OCI-LY3 (cell line): ENCODE data around the gene PLOD2.

ENCODE experiments used
- H2AFZ ChIP-seq: fragments of 200-600, 300-600 bp; shearing (Covaris generic); 2 replicates; pipeline ENCODE4 v1.6.0; 2014; ENCODE audit warnings: antibody characterized with exemption, low read depth, low read length
- H3K27ac ChIP-seq: fragments of 200-600, 300-600 bp; sonication (generic); 2 replicates; pipeline ENCODE4 v1.5.1; 2014; ENCODE audit warnings: mild to moderate bottlenecking, low read length, moderate library complexity, mixed read lengths
- H3K27me3 ChIP-seq: fragments of 200-600, 300-600 bp; sonication (generic); 2 replicates; pipeline ENCODE4 v1.6.1; 2014; ENCODE audit warnings: low read depth, low read length, mixed read lengths
- H3K36me3 ChIP-seq: fragments of 200-600, 300-600 bp; sonication (generic); replicated peaks from 2 replicates; pipeline ENCODE3; 2014; ENCODE audit warnings: low read depth, low read length, mixed read lengths
- H3K4me1 ChIP-seq: fragments of 300-600, 200-600 bp; sonication (generic); 2 replicates; pipeline ENCODE4 v1.6.1; 2014; ENCODE audit warnings: low read length, mixed read lengths
- H3K4me2 ChIP-seq: fragments of 200-600, 300-600 bp; sonication (generic); 2 replicates; pipeline ENCODE4 v1.6.1; 2014; ENCODE audit warnings: low read length, mixed read lengths
- H3K4me3 ChIP-seq: fragments of 300-600, 200-600 bp; sonication (generic); 2 replicates; pipeline ENCODE4 v1.5.1; 2014; ENCODE audit warnings: antibody characterized with exemption, mild to moderate bottlenecking, low read length, moderate library complexity
- H3K79me2 ChIP-seq: fragments of 300-600, 200-600 bp; shearing (Covaris generic); 2 replicates; pipeline ENCODE4 v1.6.1; 2014; ENCODE audit warnings: mild to moderate bottlenecking, low read length, mixed read lengths
- H3K9ac ChIP-seq: fragments of 300-600, 200-600 bp; shearing (Covaris generic); 2 replicates; pipeline ENCODE4 v1.6.0; 2014; ENCODE audit warnings: mild to moderate bottlenecking, low read length, moderate library complexity
- H3K9me3 ChIP-seq: fragments of 200-600, 300-600 bp; shearing (Covaris generic); 2 replicates; pipeline ENCODE4 v1.6.1; 2014; ENCODE audit warnings: low read length, mixed read lengths; ENCODE audit not compliant: insufficient read depth
- H4K20me1 ChIP-seq: fragments of 200-600, 300-600 bp; sonication (generic); 2 replicates; pipeline ENCODE4 v1.6.1; 2016; ENCODE audit warnings: low read length, mixed read lengths; ENCODE audit not compliant: insufficient read depth
- EZH2phosphoT487 ChIP-seq: fragments of 200-600 bp; shearing (Covaris generic); IDR thresholded peaks from 2 replicates; pipeline ENCODE4 v1.6.1; 2018; ENCODE audit warnings: antibody characterized with exemption, mixed run types, low read depth
- TF ChIP-seq, protein P1 (sequence below): fragments of 200-600, 300-600 bp; sonication (generic); IDR thresholded peaks from 2 replicates; pipeline ENCODE4 v1.5.1; 2014; ENCODE audit warnings: antibody characterized with exemption, low read length, low read depth

PLOD2 gene

DNA sequence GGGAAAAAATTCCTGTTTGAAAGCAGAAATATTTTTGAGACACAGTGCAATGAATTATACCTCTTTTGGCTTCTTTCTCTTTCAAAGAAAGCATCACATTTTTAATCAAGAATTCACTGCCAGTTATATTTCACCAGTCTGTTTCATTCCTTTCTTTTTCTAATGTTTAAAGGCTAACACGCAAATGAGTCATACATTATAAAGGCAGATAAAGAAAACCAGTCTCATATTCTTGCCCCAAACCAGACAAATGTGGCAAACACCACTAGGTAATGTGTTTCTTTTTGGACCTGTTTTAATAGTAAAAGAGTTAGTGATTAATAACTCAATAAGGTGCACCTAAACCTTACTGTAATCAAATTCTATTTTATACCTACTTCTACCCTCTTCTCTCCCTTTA, 83.8 kb downstream of the PLOD2 start:
- Histone ChIP-seq H3K36me3 (no peaks in the 10 kb centered on the region), H3K9ac (no peak overlapping the region), H3K4me3 (no peak overlapping the region), H3K4me2 (no peak overlapping the region), H4K20me1 (no peaks in the 10 kb centered on the region), H3K27me3 (no peaks in the 10 kb centered on the region), H2AFZ (no peak overlapping the region), H3K27ac (no peak overlapping the region), H3K4me1 (peaks cover 3% of the 10 kb centered on the region), H3K79me2 (no peaks in the 10 kb centered on the region), H3K9me3 (no peaks in the 10 kb centered on the region)
- TF ChIP-seq EZH2phosphoT487 = no peak
- TF ChIP-seq, protein P1, sequence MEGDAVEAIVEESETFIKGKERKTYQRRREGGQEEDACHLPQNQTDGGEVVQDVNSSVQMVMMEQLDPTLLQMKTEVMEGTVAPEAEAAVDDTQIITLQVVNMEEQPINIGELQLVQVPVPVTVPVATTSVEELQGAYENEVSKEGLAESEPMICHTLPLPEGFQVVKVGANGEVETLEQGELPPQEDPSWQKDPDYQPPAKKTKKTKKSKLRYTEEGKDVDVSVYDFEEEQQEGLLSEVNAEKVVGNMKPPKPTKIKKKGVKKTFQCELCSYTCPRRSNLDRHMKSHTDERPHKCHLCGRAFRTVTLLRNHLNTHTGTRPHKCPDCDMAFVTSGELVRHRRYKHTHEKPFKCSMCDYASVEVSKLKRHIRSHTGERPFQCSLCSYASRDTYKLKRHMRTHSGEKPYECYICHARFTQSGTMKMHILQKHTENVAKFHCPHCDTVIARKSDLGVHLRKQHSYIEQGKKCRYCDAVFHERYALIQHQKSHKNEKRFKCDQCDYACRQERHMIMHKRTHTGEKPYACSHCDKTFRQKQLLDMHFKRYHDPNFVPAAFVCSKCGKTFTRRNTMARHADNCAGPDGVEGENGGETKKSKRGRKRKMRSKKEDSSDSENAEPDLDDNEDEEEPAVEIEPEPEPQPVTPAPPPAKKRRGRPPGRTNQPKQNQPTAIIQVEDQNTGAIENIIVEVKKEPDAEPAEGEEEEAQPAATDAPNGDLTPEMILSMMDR = no peak

DNA sequence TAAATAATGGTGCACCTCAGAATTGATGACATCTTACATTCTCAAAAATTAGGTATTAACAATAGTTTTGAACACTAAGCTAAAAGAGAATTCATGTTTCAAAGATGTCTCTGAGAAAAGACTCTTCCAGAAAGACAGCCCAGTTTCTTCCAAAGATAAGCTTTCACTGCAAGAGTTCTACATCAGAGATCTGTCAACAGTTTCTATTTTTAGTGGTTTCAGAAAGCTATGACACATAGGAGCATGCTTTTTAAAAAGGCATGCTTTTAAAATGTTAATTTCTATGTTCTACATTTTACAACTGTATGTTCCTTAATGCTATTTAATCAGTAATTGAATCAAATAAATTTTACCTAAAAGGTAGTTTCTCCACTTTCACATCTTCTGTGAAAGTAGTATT, 88.2 kb downstream of the PLOD2 start:
- Histone ChIP-seq H3K9ac (no peak overlapping the region), H3K36me3 (no peaks in the 10 kb centered on the region), H3K79me2 (no peaks in the 10 kb centered on the region), H3K9me3 (no peaks in the 10 kb centered on the region), H3K4me2 (no peak overlapping the region), H3K4me1 (peaks cover 7% of the 10 kb centered on the region), H3K27ac (no peak overlapping the region), H3K27me3 (no peaks in the 10 kb centered on the region), H4K20me1 (no peaks in the 10 kb centered on the region), H3K4me3 (no peak overlapping the region), H2AFZ (no peak overlapping the region)
- no peak for TF ChIP-seq EZH2phosphoT487
- TF ChIP-seq, protein P1 = no peak

GRCh38 chr3:146072061-146072460, 88.9 kb downstream of the PLOD2 start:
- Histone ChIP-seq H3K9me3 (no peaks in the 10 kb centered on the region), H3K36me3 (no peaks in the 10 kb centered on the region), H4K20me1 (no peaks in the 10 kb centered on the region)

DNA sequence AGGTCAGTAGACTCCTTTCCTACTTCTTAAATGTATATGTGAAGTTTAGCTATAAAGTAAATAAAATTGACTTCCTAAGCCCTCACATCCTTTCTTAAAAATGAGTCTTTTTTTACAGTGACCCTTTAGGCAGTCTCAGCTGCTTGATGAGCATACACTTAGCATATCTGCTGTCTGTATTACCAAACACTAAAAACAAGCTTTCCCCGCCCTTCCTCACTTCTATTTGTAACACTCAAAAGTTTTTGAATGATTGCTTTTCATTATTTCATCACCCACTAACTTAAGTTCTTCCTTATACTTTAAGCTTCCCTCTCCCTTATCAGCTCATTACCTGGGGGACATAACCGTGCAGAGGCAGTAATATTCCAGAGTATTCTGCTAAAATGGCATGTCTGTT, 89.4 kb downstream of the PLOD2 start:
- TF ChIP-seq EZH2phosphoT487 = no peak
- TF ChIP-seq, protein P1 = no peak
- no peak overlapping the region for H3K9ac ChIP-seq
- H3K4me1 ChIP-seq = peaks cover 10% of the 10 kb centered on the region
- H2AFZ ChIP-seq = 0 out of 2 replicates have a peak overlapping the region, but pooled peaks have one; percentile 34
- H3K4me3 ChIP-seq = no peak overlapping the region
- H3K79me2 ChIP-seq = no peaks in the 10 kb centered on the region
- no peaks in the 10 kb centered on the region for H3K27me3 ChIP-seq
- H3K27ac ChIP-seq = no peak overlapping the region
- H4K20me1 ChIP-seq = no peaks in the 10 kb centered on the region
- H3K9me3 ChIP-seq = no peaks in the 10 kb centered on the region
- no peak overlapping the region for H3K4me2 ChIP-seq
- no peaks in the 10 kb centered on the region for H3K36me3 ChIP-seq

More at GRCh38 chr3:146072061-146072460, 88.9 kb downstream of the PLOD2 start:
- Histone ChIP-seq H3K4me3 (no peak overlapping the region), H2AFZ (0 out of 2 replicates have a peak overlapping the region, but pooled peaks have one; percentile 34), H3K4me2 (no peak overlapping the region), H3K9ac (no peak overlapping the region), H3K27me3 (no peaks in the 10 kb centered on the region), H3K79me2 (no peaks in the 10 kb centered on the region), H3K27ac (no peak overlapping the region), H3K4me1 (peaks cover 10% of the 10 kb centered on the region)
- TF ChIP-seq EZH2phosphoT487 = no peak
- TF ChIP-seq, protein P1 = no peak
